ENCODE results near the gene CINP. TPM values are rescaled to one million over a fixed set of nuclear protein-coding genes. Genes with fewer than 3 reads are reported as not detected.

Gene CINP
- total RNA-seq, 1 donor from 2014 or later: 33.7 TPM

DNA sequence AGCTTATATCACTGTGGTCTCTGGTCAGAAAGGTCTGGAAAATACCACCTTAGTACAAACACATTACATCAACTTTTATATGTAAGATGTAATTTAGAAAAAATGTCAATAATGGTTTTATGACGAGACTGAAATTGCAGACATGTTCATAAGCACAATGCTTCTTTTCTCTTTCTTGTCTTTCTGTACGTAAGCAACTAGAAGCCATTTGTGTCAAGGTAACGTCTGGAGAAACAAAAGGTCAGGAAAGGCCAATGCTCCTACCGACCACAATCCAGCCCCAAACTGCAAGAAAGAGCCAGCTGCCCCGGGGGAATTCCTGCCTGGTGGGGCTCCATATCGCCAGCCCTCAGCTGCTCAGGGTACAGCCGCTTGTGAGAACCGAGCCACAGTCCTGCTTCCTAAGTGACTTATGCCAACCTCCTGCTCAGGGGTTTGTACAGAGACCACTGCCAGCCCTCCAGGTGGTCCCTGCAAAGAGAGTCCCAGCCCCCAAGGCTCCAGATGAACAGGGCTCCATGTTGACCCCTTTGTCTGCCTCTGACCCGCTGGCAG is 36.8 kb downstream of the CINP start:
- intact Hi-C loops (cut with micrococcal nuclease): no loop called here
- ATAC-seq (no peak), DNase-seq (no peak)

DNA sequence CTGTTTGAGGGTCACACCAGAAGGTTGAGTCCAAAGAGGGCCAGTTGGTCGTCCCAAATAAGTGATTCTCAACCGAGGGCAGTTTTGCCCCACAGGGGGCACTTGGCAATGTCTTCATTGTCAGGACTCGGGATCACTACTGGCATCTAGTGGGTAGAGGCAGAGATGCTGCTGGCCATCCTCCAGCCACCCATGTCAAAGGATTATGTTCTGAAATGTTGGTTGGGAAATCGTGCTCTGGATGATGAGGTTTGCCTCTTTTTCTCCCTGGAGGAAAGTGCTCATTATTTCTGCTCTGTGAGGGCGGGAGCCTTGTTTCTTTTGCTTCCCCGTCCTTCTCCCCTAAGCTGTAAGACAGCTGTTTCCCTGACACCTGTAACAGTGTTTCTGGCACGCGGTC is 39.6 kb downstream of the CINP start:
- ATAC-seq: no peak
- intact Hi-C loops (cut with micrococcal nuclease): no loop called here
- peak; percentile 72 for DNase-seq

DNA sequence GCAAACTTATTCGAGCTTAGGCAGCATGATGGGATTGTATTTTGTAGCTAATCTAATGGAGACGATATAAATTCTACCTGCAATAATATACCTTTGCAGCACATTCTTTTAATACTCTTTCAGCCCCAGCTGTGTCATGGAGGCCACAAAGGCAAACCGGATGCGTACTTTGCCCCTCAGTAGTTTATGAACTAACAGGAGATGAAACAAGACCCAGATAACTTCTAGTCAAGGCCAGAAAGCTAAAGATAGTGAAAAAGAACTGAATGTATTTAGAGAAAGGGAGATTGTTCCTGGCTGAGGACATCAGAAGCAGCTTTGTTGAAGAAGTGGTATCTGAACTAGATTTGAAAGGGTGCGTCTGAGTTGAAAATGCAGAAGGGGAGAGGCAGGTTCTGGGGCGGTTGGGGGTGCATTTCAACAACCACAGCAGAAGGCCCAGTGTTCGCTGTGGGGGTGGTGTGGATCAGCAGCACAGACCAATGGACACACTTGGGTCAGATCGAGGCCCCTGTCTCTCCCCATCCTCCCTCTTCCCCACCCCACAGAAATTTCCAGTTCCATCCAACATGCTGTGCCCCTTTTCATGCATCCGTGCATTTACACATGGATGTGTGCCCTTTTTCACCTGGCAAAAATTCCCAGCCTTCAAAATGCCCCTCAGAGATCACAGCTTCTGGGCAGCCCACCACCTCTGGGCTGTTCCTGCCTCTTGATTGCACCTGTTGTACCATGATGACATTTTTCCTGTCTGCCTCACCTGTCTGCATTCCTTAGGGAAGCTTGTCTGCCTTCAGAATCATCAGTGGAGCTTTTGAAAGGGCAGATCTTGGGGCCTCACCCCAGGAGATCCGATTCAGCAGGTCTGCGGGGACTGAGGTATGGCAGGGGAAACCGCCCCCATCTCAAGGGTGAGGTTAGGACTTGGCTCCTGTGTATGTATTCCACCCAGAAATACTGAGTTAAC is 41.0 kb downstream of the CINP start:
- no peak for DNase-seq

DNA sequence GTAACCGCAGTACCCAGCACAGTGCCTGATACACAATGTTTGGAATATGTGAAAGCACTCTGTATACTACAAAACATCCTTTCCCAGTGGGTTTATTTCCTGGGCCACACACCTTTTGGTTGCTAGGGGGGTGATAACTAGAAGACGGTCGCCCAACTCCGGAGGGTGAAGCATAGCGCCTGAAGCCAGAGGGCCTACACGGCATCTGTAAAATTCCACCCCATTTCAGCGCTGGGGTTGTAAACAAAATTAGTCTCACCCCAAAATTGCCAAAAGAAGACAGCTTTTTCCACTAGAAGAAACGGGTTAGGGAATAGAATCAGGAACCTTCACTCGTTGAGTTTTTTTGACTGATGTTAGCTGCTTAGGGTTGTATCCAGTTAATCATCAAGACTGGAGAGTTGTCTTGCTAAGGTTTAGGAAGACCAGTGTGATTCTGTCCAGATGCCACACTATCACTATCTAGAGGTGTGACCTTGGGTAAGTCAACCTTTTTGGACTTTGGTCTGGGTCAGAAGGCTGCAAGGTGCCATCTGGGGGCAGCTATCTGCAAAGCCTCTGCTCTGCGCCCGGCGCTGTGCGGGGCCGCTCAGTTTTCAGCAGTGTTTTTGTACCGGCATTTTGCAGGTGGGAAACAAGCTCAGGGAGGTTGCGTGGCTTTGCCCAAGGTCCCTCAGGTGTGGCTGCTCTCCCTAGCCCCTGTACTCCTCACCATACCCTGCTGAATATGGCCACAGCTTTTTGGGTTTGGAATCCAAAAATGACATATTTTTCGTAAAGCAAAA is 41.8 kb downstream of the CINP start:
- ATAC-seq (no peak), DNase-seq (no peak)
- intact Hi-C loops (cut with micrococcal nuclease): no loop called here

More for the DNA sequence above, 41.0 kb downstream of the CINP start:
- intact Hi-C loops (cut with micrococcal nuclease): no loop called here
- ATAC-seq: no peak

DNA sequence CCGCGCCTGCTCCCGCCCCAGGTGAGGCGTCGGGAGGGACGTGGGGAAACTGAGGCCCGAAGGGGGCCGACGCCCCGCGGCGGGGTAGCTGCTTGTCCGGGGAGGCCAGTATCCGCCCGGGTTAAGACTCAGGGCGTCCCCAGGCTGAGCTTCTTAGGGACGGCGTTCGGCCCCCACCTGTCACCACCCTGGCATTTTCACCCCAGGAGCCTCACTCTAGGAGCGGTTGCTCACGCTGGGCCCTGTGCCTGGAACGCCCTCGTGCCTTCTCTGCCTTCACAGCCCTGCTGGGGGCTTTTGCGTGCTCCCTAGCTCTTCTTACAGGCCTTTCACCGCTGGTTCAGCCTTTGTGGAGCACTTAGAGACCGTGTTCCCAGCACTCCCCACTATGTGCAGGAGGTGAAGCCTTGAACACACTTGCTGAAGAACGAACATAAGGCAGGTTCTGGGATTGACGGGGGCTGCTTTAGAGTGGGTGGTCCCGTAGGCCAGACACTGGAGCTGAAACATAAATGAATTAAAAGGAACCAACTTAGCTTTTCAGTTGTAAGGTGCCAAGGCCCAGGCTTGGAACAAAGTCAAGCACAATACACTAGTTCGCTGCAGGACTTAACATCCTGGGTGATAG is 42.5 kb downstream of the CINP start:
- peak; percentile 66 for DNase-seq
- intact Hi-C loops (cut with micrococcal nuclease): no loop called here
- no peak for ATAC-seq

DNA sequence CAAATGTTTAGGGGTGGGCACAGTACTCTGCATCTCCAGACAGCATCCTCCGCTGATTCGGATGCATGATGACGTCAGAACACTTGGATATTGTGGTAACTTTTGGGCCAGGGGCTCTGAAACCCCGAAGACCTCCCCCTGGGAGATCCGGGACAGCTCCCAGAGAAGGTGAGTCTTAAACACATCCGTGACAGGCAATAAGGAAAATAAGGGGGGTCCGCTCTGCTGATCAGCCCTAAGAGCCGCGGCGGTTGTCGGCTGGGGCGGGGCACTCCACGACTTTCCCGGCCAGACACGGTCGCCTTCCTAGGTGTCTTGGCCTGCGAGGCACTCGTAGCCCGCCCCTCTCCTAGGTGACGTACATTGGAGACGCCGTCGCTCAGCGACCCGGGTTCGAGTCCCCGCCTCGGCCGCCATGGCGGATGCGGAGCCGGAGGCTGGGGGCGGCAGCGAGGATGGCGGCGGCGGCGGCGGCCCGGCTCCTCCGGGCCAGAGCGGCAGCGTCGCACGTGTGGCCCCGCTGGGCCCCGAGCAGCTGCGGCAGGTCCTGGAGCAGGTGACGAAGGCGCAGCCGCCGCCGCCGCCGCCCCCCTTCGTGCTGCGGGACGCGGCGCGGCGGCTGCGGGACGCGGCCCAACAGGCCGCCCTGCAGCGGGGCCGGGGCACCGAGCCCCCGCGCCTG is 43.2 kb downstream of the CINP start, which contains the start of gene ZNF839:
Gene ZNF839 (plus strand): TSS at position 396 of the 682 bp plus-strand sequence. CDS start 20 bp downstream, at position 416.
- DNase-seq (peak; percentile 95), ATAC-seq (peak; percentile 63)
- intact Hi-C loops (cut with micrococcal nuclease): no loop called here

DNA sequence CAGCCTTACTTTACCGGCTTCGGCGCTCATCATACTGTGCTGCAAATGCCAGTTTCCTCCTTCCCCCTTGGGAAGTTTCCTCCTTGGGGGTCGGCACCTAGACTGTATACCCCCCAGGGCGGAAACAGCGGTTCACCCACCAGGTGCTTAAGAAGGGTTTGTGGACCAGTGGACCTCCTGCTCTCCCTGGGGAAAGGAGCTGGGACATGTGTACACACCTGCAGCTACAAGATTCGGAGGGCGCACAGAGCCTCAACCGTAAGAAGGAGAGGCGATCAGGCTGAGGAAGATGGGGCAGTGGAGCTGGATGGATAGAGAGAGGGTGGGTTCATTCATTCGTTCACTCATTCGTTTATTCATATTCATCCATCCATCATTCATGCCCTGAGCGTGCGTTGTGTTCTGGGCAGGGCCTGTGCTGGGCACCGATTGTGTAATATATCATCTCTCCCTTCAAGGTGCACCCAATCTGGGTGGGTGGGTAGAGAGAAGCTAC is 43.9 kb downstream of the CINP start:
- ATAC-seq: no peak
- no peak for DNase-seq
- intact Hi-C loops (cut with micrococcal nuclease): no loop called here

DNA sequence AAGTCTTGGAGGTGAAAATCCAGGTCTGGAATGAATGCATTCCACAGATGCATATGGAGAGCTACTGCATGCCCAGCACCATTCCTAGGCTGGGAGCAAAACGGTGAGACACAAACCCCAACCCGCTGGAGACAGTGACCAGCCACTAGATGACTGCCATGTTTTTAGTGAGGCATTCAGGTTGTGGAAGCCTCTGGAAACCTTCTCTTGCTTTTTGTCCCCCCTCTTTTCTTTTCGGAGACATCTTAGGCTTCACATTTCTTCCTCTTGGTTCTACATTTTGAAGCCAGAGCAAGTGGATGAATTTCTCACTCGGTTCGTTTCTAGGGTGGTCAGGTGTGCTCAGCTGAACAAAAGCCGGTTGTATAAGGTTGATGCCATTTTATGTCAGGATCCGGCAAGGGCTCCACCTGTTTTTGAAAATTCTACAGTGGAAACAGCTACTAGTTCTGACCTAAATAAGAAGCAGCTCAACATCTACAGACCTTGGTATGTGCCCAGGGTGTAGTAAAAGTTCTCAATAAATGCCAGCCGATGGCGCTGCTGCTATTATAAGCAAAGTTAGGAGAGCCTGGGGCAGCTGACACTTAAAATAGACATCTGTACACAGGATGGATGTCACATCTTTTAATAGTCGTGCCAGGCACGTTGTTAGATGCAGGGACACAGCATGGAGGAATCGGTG is 45.0 kb downstream of the CINP start:
- ATAC-seq: peak; percentile 53
- intact Hi-C loops (cut with micrococcal nuclease): no loop called here
- DNase-seq: peak; percentile 60

DNA sequence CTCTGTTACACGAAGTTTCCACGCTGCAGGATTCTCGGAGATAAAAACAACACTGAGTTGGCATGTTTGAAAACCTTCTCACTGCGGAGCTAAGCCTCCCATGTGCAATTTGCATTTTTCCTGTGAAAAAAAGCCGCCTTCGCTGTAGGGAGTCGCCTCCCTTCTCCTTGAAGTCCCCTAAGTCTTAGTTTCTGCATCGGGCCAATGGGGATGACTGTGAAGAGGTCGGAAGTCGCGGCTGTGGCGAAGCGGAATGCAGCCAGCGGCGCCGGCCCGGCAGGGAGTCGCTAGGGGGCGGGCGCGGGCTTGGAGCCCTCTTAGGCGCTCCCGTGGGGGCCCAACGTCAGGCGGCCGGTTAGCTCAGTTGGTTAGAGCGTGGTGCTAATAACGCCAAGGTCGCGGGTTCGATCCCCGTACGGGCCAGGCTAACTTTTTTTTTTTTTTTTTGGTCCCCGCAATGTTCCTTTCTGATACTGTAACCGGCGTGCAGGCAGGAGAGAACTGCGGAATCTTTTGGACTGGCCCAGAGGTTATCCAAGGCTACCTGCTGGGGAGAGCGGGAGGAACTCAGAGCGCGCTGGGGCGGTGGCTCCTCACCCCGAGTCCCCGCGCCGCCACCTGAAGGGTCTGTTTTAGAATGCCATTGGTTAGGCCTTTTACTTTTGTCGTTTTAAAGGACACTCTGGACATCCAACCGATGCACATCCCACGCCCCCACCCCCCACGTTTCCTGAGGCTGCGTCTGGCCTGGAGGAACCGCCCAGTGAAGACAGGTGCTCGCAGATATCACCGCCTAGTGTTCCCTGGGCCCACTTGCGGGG is 45.7 kb downstream of the CINP start:
- ATAC-seq (peak; percentile 80), DNase-seq (peak; percentile 96)
- intact Hi-C loops (cut with micrococcal nuclease): no loop called here

DNA sequence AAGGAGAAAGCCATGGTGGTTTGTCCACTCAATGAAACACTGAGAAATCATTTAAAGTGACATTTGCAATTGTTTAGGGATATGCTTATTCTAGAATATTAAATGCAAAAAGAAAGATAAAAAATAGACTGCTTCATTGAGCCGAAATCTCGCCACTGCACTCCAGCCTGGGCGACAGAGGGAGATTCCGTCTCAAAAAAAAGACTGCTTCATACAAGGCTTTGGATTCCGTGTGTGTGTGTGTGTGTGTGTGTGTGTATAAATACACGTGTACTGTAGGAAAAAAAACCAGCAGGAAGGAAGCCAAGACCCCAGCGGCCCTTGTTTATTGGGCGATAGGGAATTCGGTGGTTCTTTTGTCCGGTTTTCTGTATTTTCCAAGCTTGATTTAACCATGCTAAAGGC is 46.4 kb downstream of the CINP start:
- DNase-seq (no peak), ATAC-seq (no peak)
- intact Hi-C loops (cut with micrococcal nuclease): no loop called here

DNA sequence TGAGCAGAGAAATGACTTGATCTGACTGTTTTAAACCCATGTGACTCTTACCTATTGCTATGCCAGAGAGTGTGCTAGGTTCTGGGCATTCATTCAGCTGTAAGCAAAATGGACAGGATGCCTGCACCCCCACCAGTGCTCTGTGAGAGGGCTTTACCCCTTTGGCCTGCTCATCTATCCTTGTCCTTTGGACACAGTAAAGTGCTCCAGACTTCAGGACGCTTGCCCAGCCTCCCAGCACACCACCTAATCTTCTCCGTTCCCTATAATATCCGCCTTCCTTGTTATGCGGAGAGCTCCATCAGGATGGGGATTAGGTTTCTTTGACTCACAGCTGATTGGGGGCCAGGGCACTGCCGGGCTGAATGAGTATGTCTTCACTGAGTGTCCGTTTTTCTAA is 47.6 kb downstream of the CINP start:
- ATAC-seq: no peak
- intact Hi-C loops (cut with micrococcal nuclease): loop anchor here (2.0 kb wide), 1 partner anchor 80 kb away; no protein-coding TSS in a partner anchor
- DNase-seq: no peak

DNA sequence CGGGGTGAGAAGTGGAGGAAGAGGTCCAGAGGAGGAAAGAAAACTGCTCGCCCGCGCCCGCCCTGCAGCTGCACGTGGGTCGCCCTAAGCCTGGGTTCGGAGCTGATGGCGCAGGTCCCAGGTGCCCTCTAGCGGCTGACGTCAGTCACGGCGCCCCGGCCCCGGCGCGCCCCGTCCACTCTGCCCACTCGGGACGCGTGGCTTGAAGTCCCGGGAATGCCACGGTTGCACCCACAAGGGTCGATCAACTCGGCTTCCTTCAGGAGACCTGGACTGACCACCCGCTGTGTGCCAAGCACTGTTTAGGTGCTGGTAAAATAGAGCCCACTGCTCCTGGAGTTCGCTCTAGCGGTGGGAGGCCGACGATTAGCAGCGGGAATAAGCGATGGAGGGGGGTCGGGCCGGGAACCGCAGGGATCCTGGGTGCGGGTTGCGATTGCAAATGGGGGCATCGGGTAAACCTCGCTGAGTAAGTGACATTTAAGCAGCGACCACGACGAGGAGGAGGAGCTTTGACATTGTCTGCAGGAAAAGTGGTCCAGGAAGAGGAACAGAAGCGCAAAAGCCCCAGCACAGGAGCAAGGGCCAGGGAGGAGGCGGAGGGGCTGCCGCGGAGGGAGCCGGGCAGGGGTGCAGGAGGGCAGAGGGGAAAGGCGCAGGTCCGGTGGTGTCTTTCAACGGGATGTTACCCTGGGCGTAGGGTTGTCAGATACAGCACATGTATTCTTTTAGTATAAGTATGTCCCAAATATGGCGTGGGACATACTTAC is 48.3 kb downstream of the CINP start:
- peak; percentile 92 for DNase-seq
- ATAC-seq: peak; percentile 64
- intact Hi-C loops (cut with micrococcal nuclease): loop anchor here (2.0 kb wide), 1 partner anchor 80 kb away; no protein-coding TSS in a partner anchor

DNA sequence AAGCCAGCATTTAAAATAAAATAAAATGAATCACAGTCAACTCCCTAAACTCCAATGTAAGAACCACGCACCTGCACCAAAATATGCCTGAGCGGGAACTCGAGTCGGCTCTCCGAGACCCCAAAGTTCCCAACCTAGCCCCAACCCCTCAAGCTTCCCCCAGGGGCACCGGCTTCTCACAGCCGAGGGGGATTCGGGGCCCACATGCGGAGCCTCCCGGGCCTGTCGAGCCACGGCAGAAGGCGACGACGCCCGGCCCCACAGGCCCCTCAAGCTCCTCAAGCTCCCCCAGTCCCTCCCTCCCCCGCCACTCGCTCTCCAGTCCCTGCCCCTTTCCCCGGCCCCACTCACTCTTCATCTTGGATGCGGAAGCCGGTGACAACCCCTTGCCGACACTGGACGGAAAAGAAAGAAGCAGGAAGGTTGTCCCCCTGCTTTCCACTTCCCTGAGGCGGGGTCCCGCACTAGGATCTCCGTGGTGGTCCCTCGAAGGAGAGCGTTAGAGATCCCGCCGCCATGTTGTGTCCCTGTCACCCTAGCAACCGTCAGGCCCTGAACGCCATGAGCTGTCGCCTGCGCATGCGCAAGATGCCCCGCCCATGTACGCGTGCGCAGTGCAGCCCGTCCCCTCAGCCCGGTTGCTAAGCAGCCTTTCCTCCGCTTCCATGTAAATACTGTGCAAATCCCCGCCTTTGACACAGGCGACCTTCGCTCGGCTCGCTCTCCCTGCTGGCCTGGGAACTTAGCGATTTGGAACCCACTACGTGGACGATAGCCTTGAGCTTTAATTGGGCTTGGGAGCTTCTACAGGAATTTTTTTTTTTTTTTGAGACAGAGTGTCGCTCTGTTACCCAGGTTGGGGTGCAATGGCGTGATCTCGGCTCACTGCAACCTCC is 57.8 kb downstream of the CINP start, which contains the start of gene MOK:
Gene MOK (minus strand): TSS at position 554 of the 896 bp plus-strand sequence. CDS start 196 bp downstream, at position 358.
- intact Hi-C loops (cut with micrococcal nuclease): no loop called here
- ATAC-seq: peak; percentile 98
- DNase-seq: peak; percentile 97

DNA sequence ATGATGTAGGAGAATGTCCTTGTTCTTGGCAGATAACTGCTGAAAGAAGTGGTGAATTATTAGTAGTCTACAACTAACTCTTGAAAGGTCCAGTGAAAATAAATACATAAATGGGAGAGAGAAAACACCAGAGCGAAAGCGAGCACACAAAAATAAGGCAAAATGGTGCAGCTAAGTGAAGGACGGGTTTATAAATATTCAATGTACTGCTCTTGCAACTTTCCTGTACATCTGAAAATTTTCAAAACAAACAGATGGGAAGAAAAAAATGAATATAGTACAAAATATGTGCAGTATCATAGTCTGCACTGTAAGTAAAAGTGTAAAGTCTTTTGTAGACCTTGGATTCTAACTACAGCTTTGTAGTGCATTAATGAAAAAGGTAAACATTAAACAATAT is 59.0 kb downstream of the CINP start:
- intact Hi-C loops (cut with micrococcal nuclease): no loop called here
- no peak for DNase-seq
- no peak for ATAC-seq

Data from left ventricle myocardium superior (tissue), 1 donor.